GM12874 (cell line): ENCODE results near the gene CHAD.

ENCODE experiments used
- TF ChIP-seq, protein P1 (sequence below): IDR thresholded peaks from 2 replicates; pipeline ENCODE4 v1.5.1; 2011; ENCODE audit warnings: low read depth, mild to moderate bottlenecking, control low read depth, low read length, moderate library complexity; ENCODE audit not compliant: insufficient read depth

Gene CHAD

DNA sequence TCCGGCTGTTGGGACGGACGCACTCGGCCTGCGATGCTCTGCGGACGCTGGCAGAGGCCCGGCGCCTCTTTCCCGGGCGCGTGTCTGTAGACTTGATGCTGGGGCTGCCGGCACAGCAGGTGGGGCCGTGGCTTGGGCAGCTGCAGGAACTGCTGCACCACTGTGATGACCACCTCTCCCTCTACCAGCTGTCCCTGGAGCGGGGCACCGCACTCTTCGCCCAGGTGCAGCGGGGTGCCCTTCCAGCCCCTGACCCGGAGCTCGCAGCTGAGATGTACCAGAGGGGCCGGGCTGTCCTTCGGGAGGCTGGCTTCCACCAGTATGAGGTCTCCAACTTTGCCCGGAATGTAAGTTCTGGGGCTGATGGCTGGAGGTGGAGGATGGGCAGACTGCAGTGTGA, 13.4 kb upstream of the CHAD start:
- TF ChIP-seq, protein P1, sequence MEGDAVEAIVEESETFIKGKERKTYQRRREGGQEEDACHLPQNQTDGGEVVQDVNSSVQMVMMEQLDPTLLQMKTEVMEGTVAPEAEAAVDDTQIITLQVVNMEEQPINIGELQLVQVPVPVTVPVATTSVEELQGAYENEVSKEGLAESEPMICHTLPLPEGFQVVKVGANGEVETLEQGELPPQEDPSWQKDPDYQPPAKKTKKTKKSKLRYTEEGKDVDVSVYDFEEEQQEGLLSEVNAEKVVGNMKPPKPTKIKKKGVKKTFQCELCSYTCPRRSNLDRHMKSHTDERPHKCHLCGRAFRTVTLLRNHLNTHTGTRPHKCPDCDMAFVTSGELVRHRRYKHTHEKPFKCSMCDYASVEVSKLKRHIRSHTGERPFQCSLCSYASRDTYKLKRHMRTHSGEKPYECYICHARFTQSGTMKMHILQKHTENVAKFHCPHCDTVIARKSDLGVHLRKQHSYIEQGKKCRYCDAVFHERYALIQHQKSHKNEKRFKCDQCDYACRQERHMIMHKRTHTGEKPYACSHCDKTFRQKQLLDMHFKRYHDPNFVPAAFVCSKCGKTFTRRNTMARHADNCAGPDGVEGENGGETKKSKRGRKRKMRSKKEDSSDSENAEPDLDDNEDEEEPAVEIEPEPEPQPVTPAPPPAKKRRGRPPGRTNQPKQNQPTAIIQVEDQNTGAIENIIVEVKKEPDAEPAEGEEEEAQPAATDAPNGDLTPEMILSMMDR, result no peak

DNA sequence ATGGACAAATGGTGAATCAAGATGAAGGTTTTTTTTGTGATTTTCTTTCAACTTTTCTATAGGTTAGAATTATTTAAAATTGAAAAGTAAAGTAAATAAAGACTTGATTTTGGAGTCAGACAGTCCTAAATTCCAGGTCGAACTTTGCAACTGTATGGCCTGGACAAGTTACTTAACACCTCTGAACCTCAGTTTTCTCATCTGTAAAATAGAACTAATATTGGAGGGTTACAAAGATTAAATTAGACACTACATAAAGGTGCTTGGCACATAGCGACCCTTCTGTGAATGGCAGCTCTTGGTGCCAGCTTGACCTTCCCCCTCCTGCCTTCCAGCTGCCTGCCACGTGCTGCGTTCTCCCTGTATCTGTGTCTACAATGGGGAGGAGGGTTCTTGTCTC, 13.0 kb upstream of the CHAD start:
- TF ChIP-seq, protein P1, result no peak

DNA sequence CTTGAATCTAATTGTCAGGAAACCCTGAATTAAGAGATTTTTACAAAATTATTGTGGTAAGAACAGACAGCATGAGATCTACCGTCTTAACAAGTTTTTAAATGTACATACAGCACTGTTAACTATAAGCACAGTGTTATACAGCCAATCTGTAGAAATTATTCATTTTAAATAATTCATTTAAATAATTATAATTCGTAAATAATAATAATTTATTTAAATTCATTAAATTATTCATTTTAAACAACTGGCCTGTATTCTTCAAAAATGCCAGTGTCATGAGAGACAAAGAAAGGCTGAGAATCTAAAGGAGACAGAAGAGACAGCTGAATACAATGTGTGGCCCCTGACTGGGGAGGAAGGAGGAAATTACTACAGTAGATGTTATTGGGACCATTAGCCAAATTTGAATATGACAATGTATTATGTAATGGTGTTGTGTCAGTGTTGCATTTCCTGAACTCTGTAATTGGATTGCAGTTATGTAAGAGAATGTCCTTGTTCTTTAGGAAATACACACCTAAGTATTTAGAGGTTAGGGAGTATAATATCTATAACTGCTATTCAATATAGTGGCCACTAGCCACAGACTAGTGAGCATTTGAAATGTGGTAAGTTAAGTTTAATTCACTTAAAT, 12.3 kb upstream of the CHAD start:
- TF ChIP-seq, protein P1, result no peak

DNA sequence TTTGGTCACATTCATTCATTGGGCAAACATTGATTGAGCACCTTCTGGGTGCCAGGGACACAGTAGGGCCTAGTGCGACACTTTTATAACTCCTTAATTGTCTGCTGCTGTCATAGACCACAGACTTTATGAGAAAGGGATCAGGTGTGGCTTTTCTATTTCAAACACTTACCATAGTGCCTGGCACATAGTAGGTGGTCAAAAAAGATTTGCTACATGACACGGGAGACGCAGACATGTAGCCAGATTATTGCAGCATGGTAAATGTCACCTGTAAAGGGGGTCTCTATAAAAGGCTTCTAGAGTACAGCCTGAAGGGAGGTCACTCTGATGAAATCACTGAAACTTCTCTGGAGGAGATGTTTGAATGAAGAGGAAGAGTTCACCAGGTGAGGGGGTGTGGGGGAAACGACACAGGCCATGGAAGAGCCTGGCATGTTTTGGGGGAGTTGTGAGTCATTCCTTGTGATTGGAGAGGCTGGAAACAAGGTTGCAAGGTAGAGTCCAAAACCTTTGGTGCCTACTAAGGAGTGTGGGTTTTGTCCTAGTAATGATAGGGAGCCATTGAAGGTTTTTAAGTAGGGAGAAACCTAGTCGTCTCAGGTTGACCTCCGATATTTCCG, 11.6 kb upstream of the CHAD start:
- TF ChIP-seq, protein P1, result no peak

DNA sequence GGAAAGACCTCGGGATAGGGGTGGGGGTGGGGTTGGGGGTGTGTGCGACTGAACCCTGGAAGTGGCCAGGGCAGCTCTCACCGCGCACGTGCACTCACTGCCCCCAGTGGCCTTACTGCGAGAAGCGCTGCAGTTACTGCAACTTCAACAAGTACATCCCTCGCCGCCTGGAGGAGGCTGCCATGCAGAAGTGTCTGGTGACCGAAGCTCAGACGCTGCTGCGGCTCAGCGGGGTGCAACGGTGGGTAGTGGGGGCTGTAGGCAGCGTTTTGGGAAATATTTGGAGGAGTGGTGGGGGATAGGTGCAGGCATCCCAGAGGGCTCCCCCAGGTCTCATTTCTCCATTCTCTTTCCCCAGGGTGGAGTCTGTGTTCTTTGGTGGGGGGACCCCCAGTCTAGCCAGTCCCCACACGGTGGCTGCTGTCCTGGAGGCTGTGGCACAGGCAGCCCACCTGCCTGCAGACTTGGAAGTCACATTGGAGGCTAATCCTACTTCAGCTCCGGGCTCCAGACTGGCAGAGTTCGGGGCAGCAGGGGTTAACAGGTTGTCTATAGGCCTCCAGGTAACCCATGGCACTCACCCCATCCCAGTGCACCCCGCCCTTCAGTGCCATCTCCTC, 11.0 kb upstream of the CHAD start:
- TF ChIP-seq, protein P1, result peak; percentile 76

DNA sequence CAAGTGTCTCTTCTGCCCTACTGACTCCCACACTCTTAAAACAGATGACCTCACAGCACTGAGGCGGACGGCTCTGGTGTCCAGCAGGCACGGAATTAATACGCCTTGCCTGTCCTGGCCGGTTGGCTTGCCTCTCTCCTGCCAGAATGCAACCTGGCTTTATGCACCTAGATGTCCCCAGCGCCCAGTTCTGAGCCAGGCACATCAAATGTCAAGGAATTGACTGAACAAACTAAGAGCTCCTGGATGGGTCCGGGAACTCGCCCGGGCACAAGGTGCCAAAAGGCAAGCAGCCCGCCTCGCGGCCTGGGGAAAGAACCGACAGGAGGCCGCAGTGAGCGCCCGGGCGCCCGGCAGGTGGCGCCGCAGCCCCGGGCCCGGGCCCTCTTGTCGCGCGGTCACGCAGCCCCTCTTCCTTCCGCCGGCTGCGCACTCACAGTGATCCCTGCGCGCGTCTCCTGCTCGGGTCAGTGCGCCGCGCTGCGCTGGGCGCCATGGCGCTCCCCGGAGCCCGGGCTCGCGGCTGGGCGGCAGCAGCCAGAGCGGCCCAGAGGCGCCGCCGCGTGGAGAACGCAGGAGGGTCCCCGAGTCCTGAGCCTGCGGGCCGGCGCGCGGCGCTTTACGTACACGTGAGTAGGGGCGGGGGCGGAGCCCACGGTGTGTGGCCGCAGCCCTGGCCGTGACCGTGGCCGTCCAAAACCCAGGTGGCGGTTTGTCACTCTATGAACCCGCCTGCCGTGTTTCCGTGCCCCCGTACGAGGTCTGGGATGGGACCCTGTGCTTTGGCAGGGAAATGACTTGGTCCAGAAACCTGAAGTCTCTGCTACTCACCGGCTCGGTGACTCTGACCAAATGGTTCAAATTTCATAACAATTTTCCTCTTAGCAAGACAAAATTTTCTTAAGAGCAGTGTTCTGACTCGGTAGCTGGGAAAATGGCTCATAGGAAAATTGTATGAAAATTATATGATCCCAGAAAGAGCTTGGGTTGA, 10.0 kb upstream of the CHAD start, which contains the start of gene RSAD1:
Gene RSAD1 (plus strand): TSS at position 470 of the 991 bp plus-strand sequence. CDS start 25 bp downstream, at position 495.
- TF ChIP-seq, protein P1, result peak; percentile 93
